Vagina (tissue), 2 donors: ENCODE data around the gene MAB21L2. TPM values are rescaled to one million over a fixed set of nuclear protein-coding genes. Genes with fewer than 3 reads are reported as not detected.

Experiments used
- DNase-seq, 2 donors: peaks; one replicate each; pipeline ENCODE4 v3.0.0-alpha.2; 2017; ENCODE audit errors: extremely low spot score in 2 of 2
- H3K27ac ChIP-seq: fragments of 200-600 bp; sonication (generic); one replicate; pipeline ENCODE4 v1.5.1; 2019
- H3K27me3 ChIP-seq: fragments of 200-600 bp; sonication (generic); one replicate; pipeline ENCODE4 v1.5.1; 2019
- H3K36me3 ChIP-seq, 2 donors: fragments of 200-600 bp; sonication (generic); one replicate each; pipeline ENCODE4 v1.5.1; 2017 to 2019
- H3K4me1 ChIP-seq: fragments of 200-600 bp; sonication (generic); one replicate; pipeline ENCODE4 v1.5.1; 2019
- H3K4me3 ChIP-seq, 2 donors: fragments of 200-600 bp; sonication (generic); 1 replicate in 1 of 2; 2 replicates in 1 of 2; pipeline ENCODE4 v1.5.1; 2016 to 2019
- H3K9me3 ChIP-seq: fragments of 200-600 bp; sonication (generic); one replicate; pipeline ENCODE4 v1.5.1; 2019
- POLR2A ChIP-seq, 2 donors: fragments of 450-650 bp; IDR thresholded peaks; one replicate each; pipeline ENCODE4 v1.6.1; 2017; ENCODE audit warnings: antibody characterized with exemption in 2 of 2, mild to moderate bottlenecking in 2 of 2, moderate library complexity in 2 of 2
- POLR2AphosphoS5 ChIP-seq, 2 donors: sonication (generic); formaldehyde crosslinking; IDR thresholded peaks; one replicate each; pipeline ENCODE4 v1.9.0; 2017; ENCODE audit warnings: antibody characterized with exemption in 2 of 2, mild to moderate bottlenecking in 2 of 2, low read depth in 1 of 2; ENCODE audit not compliant: insufficient read depth in 1 of 2
- intact Hi-C: fragments of 100-400 bp; cut with DNase I; formaldehyde crosslinking; loops from one replicate; pipeline ENCODE4 v1.15.1; 2023
- total RNA-seq: library from RNA; depleted of rRNA; stranded (reverse); fragments of >200 nt; gene quantifications from one replicate; pipeline ENCODE4 v1.2.3, GENCODE V29; 2016
- TF ChIP-seq, protein P1 (sequence below), 3 experiments: fragments of 450-650 bp in 2 of 3; fragments of 200-600 bp in 1 of 3; sonication (generic) in 1 of 3; IDR thresholded peaks; one replicate each; pipeline ENCODE4 v1.5.1; 2017 to 2019; ENCODE audit warnings: antibody characterized with exemption in 3 of 3, mild to moderate bottlenecking in 2 of 3, moderate library complexity in 2 of 3

Gene MAB21L2
- total RNA-seq, 1 donor from 2014 or later: 0.25 TPM

GRCh38 chr4:150600812-150601445 lies 19.0 kb downstream of the MAB21L2 start:
- TF ChIP-seq POLR2A (IDR thresholded peaks at IDR 0.05): no peak
- no peak for TF ChIP-seq POLR2AphosphoS5 (IDR thresholded peaks at IDR 0.05; ENCODE audit: insufficient read depth in 1 of 2, low read depth in 1 of 2)
- TF ChIP-seq, protein P1, sequence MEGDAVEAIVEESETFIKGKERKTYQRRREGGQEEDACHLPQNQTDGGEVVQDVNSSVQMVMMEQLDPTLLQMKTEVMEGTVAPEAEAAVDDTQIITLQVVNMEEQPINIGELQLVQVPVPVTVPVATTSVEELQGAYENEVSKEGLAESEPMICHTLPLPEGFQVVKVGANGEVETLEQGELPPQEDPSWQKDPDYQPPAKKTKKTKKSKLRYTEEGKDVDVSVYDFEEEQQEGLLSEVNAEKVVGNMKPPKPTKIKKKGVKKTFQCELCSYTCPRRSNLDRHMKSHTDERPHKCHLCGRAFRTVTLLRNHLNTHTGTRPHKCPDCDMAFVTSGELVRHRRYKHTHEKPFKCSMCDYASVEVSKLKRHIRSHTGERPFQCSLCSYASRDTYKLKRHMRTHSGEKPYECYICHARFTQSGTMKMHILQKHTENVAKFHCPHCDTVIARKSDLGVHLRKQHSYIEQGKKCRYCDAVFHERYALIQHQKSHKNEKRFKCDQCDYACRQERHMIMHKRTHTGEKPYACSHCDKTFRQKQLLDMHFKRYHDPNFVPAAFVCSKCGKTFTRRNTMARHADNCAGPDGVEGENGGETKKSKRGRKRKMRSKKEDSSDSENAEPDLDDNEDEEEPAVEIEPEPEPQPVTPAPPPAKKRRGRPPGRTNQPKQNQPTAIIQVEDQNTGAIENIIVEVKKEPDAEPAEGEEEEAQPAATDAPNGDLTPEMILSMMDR (IDR thresholded peaks at IDR 0.05): no peak
- no peak for DNase-seq
- Histone ChIP-seq H3K4me3 (no peak overlapping the region), H3K27ac (no peak overlapping the region), H3K9me3 (no peaks in the 10 kb centered on the region), H3K36me3 (no peaks in the 10 kb centered on the region), H3K4me1 (no peaks in the 10 kb centered on the region), H3K27me3 (no peaks in the 10 kb centered on the region)
- intact Hi-C loops: no loop called here

DNA sequence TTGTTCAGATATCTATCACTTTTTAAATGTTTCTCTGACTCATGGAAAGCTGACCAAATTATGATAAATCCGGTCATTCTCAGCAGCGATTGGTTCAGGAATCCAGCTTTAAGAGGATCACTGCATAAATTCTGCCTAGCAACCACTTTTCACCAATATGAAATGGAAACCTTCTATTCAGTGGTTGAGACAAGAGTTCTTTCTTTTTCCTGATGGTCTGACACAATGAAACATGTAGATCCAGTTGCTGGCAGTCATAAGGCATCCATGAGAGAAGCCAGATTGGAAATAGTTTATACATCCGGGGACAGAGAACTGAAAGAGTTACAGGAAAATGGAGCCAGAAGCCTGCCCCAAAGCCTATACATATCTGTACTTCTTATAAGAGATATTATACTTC lies 27.2 kb downstream of the MAB21L2 start:
- H3K36me3 ChIP-seq: no peaks in the 10 kb centered on the region
- H3K27ac ChIP-seq: no peak overlapping the region
- DNase-seq: no peak
- no peaks in the 10 kb centered on the region for H3K27me3 ChIP-seq
- no peaks in the 10 kb centered on the region for H3K9me3 ChIP-seq
- TF ChIP-seq, protein P1 (IDR thresholded peaks at IDR 0.05): no peak
- no peak for TF ChIP-seq POLR2AphosphoS5 (IDR thresholded peaks at IDR 0.05; ENCODE audit: insufficient read depth in 1 of 2, low read depth in 1 of 2)
- TF ChIP-seq POLR2A (IDR thresholded peaks at IDR 0.05): no peak
- intact Hi-C loops: no loop called here
- H3K4me3 ChIP-seq: no peak overlapping the region
- no peaks in the 10 kb centered on the region for H3K4me1 ChIP-seq

- intact Hi-C loops: no loop called here
- no peak for DNase-seq
- Histone ChIP-seq H3K27me3 (no peaks in the 10 kb centered on the region), H3K4me3 (no peak overlapping the region), H3K36me3 (no peaks in the 10 kb centered on the region), H3K9me3 (no peaks in the 10 kb centered on the region), H3K27ac (no peak overlapping the region), H3K4me1 (no peaks in the 10 kb centered on the region)
- TF ChIP-seq, protein P1 (IDR thresholded peaks at IDR 0.05): no peak
- TF ChIP-seq POLR2AphosphoS5 (IDR thresholded peaks at IDR 0.05; ENCODE audit: insufficient read depth in 1 of 2, low read depth in 1 of 2) (no peak), POLR2A (IDR thresholded peaks at IDR 0.05) (no peak)
Measured at GRCh38 chr4:150619042-150619441, 37.1 kb downstream of the MAB21L2 start.

DNA sequence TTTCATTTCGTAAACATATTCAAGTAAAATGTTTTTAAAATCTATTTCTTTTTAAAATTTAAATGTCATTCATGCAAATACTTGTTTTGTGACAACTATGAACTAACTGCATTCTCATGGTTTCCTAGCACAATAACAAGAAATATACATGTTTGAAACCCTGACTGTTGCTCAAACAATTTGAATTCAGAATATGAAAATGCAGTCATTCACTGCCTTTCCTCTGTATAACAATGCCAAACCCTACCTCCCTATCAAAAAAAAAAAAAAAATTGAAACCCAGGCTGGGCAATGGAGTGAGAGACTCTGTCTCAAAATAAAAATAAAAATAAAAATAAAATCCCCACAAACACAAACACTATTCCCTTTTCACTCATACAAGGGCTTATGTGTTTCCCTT lies 42.1 kb downstream of the MAB21L2 start:
- DNase-seq: no peak
- Histone ChIP-seq H3K36me3 (no peaks in the 10 kb centered on the region), H3K4me3 (no peak overlapping the region), H3K27me3 (no peaks in the 10 kb centered on the region), H3K9me3 (no peaks in the 10 kb centered on the region), H3K4me1 (no peaks in the 10 kb centered on the region), H3K27ac (no peak overlapping the region)
- TF ChIP-seq POLR2AphosphoS5 (IDR thresholded peaks at IDR 0.05; ENCODE audit: insufficient read depth in 1 of 2, low read depth in 1 of 2) (no peak), POLR2A (IDR thresholded peaks at IDR 0.05) (no peak)
- TF ChIP-seq, protein P1 (IDR thresholded peaks at IDR 0.05): no peak
- intact Hi-C loops: no loop called here

GRCh38 chr4:150625033-150625432 lies 43.1 kb downstream of the MAB21L2 start:
- Histone ChIP-seq H3K27ac (no peak overlapping the region), H3K9me3 (no peaks in the 10 kb centered on the region), H3K4me3 (no peak overlapping the region), H3K27me3 (no peaks in the 10 kb centered on the region), H3K4me1 (no peaks in the 10 kb centered on the region), H3K36me3 (no peaks in the 10 kb centered on the region)
- intact Hi-C loops: no loop called here
- no peak for DNase-seq
- TF ChIP-seq POLR2A (IDR thresholded peaks at IDR 0.05) (no peak), POLR2AphosphoS5 (IDR thresholded peaks at IDR 0.05; ENCODE audit: insufficient read depth in 1 of 2, low read depth in 1 of 2) (no peak)
- TF ChIP-seq, protein P1 (IDR thresholded peaks at IDR 0.05): no peak
